H54 (cell line): Measurements from ENCODE around the gene TMCC1.
A peak's percentile ranks its signal among the peaks of the same experiment; 100 is the strongest.
"Not testable (repeated sequence)": the region's sequence is repeated elsewhere in the genome, so short reads cannot be mapped to it uniquely, and the experiment has no call there.

Source experiments
- DNase-seq: peaks from one replicate; pipeline ENCODE4 v3.0.0; 2011; ENCODE audit warnings: low spot score, mixed read lengths; ENCODE audit not compliant: insufficient read length
- FAIRE-seq: peaks from 3 replicates; lab custom pipeline; 2011; peaks lifted over from hg19 to GRCh38; lab: Jason Lieb, UNC
- POLR2A ChIP-seq: IDR thresholded peaks from 2 replicates; pipeline ENCODE4 v1.6.1; 2011; ENCODE audit warnings: low read depth, mild to moderate bottlenecking, low read length

Gene TMCC1

DNA sequence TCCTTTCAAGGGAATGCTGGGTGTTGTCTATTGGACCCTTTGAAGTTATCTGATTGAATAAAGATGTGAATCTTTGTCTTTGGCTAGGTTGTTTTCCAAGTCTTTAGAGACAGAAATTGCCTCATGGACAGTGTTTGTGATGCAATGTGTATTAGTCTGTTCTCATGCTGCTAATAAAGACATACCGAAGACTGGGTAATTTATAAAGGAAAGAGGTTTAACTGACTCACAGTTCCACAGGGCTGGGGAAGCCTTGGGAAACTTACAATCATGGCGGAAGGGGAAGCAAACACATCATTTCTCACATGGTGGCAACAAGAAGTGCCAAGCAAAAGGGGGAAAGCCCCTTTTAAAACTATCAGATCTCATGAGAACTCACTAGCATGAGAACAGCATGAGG lies 198.3 kb downstream of the TMCC1 start:
- FAIRE-seq (no peak), DNase-seq (no peak)
- no peak for TF ChIP-seq POLR2A

DNA sequence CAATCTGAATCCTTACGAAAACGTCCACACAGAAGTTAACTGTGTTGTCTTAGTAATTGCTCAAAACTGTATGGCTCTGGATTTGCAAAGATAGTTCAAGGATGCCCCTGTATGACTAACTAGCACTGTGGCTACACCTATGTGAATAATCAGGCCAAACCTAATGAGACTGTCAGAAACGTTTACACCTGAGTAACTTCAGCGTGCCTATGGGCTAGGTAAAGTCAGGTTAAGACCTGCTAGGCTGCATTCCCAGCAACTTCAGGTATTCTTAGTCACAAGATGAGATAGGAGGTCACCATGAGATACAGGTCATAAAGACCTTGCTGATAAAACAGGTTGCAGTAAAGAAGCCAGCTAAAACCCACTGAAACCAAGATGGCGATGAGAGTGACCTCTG lies 199.3 kb downstream of the TMCC1 start:
- no peak for TF ChIP-seq POLR2A
- no peak for FAIRE-seq
- DNase-seq = no peak

- FAIRE-seq (no peak), DNase-seq (no peak)
- TF ChIP-seq POLR2A = no peak
Measured at GRCh38 chr3:129692743-129693142, 200.8 kb downstream of the TMCC1 start.

DNA sequence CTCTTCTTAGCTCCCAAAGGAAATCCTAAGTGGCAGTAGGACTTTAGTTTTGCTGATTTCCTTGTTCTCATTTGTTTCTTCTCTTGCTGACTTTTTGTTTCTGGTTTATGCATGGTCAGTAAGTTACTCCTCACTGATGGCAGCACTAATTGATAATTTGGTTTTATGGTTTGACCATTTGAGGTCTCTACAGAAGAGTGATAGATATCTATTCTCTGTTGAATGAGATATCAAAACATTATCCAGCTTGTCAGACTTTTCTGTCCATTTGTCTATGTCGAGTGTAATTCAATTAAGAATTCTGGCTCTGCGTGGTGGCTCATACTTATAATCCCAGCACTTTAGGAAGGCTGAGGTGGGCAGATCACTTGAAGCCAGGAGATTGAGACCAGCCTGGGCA lies 202.5 kb downstream of the TMCC1 start:
- TF ChIP-seq POLR2A = no peak
- DNase-seq (no peak), FAIRE-seq (peak; percentile 68)

- peak; percentile 33 for DNase-seq
- peak; percentile 98 for FAIRE-seq
- no peak for TF ChIP-seq POLR2A
Measured at GRCh38 chr3:129690406-129690805, 203.1 kb downstream of the TMCC1 start.

GRCh38 chr3:129689036-129689435 lies 204.5 kb downstream of the TMCC1 start:
- FAIRE-seq = peak; percentile 75
- TF ChIP-seq POLR2A = no peak
- DNase-seq = no peak

GRCh38 chr3:129688271-129688895 lies 205.1 kb downstream of the TMCC1 start:
- FAIRE-seq (peak; percentile 82), DNase-seq (peak; percentile 13)
- no peak for TF ChIP-seq POLR2A

DNA sequence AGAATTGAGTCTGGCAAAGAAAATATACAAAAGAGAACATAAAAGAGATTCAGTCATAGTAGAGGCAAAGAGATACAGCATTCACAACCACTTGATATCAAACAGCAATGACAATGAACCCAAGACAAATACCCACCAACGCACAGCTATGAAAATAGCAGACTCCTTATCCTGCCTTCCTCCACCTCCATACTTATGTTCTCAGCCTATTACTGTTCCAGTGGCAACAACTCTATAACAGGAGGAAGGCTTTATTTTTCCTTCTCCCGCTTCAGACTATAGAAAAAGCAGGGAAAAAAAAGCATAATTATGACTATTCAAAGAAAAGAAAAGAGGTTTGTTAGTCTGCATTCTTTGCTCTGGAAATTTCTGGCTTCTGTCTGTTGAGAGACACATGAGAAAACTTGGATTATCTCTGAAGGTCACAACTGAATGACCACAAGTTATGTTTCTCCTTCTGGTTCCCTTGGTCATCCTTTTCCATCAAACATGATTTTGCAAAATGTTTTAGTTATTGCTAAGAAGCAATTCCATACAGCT lies 205.9 kb downstream of the TMCC1 start:
- FAIRE-seq (peak; percentile 71), DNase-seq (no peak)
- TF ChIP-seq POLR2A = no peak

- FAIRE-seq (peak; percentile 82), DNase-seq (no peak)
- TF ChIP-seq POLR2A = no peak
Measured at GRCh38 chr3:129686941-129687340, 206.6 kb downstream of the TMCC1 start.

DNA sequence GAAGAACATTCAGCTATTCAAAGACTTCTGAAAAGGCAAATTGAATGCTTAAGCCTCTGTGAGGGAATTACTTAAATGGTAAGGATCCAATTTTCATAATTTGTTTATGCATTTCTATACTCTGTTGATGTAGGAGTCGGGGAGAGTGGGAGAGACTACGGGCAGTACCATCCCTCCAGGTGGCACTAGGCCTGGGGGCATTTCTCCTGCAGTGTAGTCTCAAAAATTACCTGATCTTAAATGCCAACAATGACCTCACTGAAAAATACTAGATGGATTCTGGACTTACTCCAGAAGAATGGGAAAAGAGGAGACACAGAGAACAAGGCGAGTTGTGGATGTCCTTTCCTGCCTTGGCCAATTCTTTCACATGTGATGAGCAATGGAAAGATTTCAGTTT lies 209.2 kb downstream of the TMCC1 start:
- DNase-seq (no peak), FAIRE-seq (no peak)
- TF ChIP-seq POLR2A = no peak

DNA sequence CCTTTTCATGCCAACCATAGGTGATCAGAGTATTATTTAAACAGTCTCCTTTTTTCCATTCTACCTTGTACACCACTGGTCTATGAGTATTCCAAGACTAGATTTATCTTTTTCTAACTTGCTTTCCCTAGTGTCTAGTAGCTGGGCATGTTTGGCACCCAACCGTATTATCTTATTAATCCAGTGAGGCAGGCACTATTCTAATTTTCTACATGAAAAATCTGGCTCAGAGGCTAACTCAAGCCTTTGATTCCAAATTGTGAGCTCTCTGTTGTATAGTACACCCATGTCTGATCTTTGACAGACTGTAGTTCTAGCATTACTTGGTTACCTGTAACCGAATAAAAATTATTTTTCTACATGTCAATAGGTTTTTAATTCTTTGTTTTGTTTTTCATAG lies 210.3 kb downstream of the TMCC1 start:
- FAIRE-seq = no peak
- DNase-seq = no peak
- no peak for TF ChIP-seq POLR2A

- FAIRE-seq = no peak
- no peak for TF ChIP-seq POLR2A
Measured at GRCh38 chr3:129676985-129677384, 216.5 kb downstream of the TMCC1 start.

GRCh38 chr3:129674798-129675123 lies 218.8 kb downstream of the TMCC1 start:
- not testable (repeated sequence) for FAIRE-seq, DNase-seq

More at GRCh38 chr3:129676985-129677384, 216.5 kb downstream of the TMCC1 start:
- no peak for DNase-seq

DNA sequence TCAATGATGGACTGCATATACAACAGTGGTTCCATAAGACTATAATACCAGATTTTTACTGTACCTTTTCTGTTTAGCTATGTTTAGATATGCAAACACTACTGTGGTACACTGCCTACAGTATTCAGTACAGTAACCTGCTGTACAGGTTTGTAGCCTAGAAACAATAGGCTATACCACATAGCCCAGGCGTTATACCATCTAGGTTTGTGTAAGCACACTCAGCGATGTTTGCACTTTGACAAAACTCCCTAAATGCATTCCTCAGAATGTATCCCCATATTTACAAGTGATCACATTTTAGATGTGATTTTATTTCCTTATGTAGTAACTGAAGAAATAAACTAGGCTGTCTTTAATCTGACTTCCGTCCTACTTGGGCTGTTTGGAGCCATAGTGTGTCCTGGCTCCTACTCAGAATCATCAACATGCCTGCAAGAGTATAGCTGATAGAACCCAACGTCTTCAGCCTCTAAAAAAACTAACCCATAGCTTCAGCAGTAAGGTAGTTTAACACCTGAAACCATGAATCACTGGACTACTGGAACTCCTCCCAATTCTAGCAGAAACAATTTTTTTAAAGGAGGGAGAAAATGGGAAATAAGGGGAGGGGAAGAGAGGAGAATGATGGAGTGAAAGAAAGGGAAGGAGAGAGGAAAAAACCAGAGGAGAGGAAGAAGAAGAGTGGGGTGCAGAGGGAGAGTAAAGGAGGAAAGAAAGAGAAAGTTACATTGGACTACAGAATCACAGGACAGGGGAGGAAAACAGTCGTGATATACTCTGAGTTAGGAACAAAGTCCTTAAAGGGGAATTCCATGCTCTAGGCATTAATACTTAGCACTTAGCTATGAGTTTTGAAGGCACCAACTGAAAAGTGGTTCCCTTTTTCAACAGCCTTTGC lies 219.4 kb downstream of the TMCC1 start:
- no peak for TF ChIP-seq POLR2A
- peak; percentile 60 for FAIRE-seq
- DNase-seq = no peak
